CD4-positive, alpha-beta T cell (primary cell): ENCODE results near the gene SEPTIN3. TPM values are rescaled to one million over a fixed set of nuclear protein-coding genes. Genes with fewer than 3 reads are reported as not detected.

Experiments used
- ATAC-seq: fragments of 200-7000 bp; cut with Tn5 transposase; one replicate; pipeline ENCODE4 v1.10.0; 2022; ENCODE audit warnings: mild to moderate bottlenecking; ENCODE audit not compliant: poor library complexity
- CTCF ChIA-PET: fragments of 350-600 bp; sonication (Branson Sonifier 250); formaldehyde crosslinking; loops from one replicate; lab custom pipeline; 2021; ENCODE audit warnings: antibody characterized with exemption, inconsistent platforms; lab: Charles Lee
- POLR2A ChIA-PET: fragments of 350-600 bp; sonication (Branson Sonifier 250); formaldehyde crosslinking; loops from one replicate; lab custom pipeline; 2021; ENCODE audit warnings: antibody characterized with exemption, inconsistent platforms; lab: Charles Lee
- DNase-seq, 14 experiments: peaks; one replicate each; pipeline ENCODE4 v3.0.0-alpha.2; 2013 to 2020; ENCODE audit warnings: mixed read lengths in 2 of 14
- H3K27ac ChIP-seq, 2 donors: one replicate each; pipeline versions ENCODE4 v1.5.1 to v1.7.0; 2013; ENCODE audit warnings: low read length in 2 of 2, low read depth in 1 of 2, mild to moderate bottlenecking in 1 of 2
- H3K27me3 ChIP-seq, 2 experiments: 1 replicate in 1 of 2; 2 replicates in 1 of 2; pipeline versions ENCODE4 v1.6.1 to v1.7.0; 2013; ENCODE audit warnings: low read length in 2 of 2, control low read depth in 1 of 2, mild to moderate bottlenecking in 1 of 2, moderate library complexity in 1 of 2; ENCODE audit not compliant: insufficient read depth in 2 of 2, control insufficient read depth in 1 of 2
- H3K36me3 ChIP-seq: one replicate; pipeline ENCODE4 v1.6.1; 2013; ENCODE audit warnings: low read length, control low read depth; ENCODE audit not compliant: insufficient read depth
- H3K4me1 ChIP-seq: one replicate; pipeline ENCODE4 v1.6.1; 2013; ENCODE audit warnings: low read length, control low read depth; ENCODE audit not compliant: insufficient read depth
- H3K4me3 ChIP-seq: one replicate; pipeline ENCODE4 v1.5.1; 2013; ENCODE audit warnings: mild to moderate bottlenecking, low read length, moderate library complexity
- H3K9me3 ChIP-seq, 2 experiments: 1 replicate in 1 of 2; 2 replicates in 1 of 2; pipeline versions ENCODE4 v1.6.1 to v1.7.0; 2013; ENCODE audit warnings: low read length in 2 of 2, mild to moderate bottlenecking in 2 of 2, control low read depth in 1 of 2, moderate library complexity in 1 of 2; ENCODE audit not compliant: control insufficient read depth in 1 of 2, insufficient read depth in 1 of 2
- H3K27ac Mint-ChIP-seq: one replicate; pipeline ENCODE4 v1.8.0; 2020; ENCODE audit warnings: mixed read lengths
- H3K27me3 Mint-ChIP-seq: one replicate; pipeline ENCODE4 v1.8.0; 2021; ENCODE audit warnings: mixed read lengths
- H3K36me3 Mint-ChIP-seq: one replicate; pipeline ENCODE4 v1.8.0; 2021; ENCODE audit warnings: low read depth, mixed read lengths
- H3K4me1 Mint-ChIP-seq: one replicate; pipeline ENCODE4 v1.8.0; 2021; ENCODE audit warnings: low read depth, mixed read lengths
- H3K4me3 Mint-ChIP-seq: one replicate; pipeline ENCODE4 v1.8.0; 2020; ENCODE audit warnings: mild to moderate bottlenecking, mixed read lengths
- H3K9me3 Mint-ChIP-seq: one replicate; pipeline ENCODE4 v1.8.0; 2020; ENCODE audit warnings: mixed read lengths
- CTCF ChIP-seq: fragments of 200-600 bp; IDR thresholded peaks from one replicate; pipeline ENCODE4 v1.8.0; 2022; ENCODE audit warnings: antibody characterized with exemption, mild to moderate bottlenecking
- intact Hi-C, 2 experiments: fragments of 100-400 bp; cut with DNase I in 1 of 2; cut with micrococcal nuclease in 1 of 2; formaldehyde crosslinking; loops; one replicate each; pipeline versions ENCODE4 v1.15.1 to v1.9.0; 2023 to 2025; cut with DNase I, micrococcal nuclease
- total RNA-seq, 174 experiments: library from RNA in 2 of 174; stranded (reverse) in 2 of 174; gene quantifications; one replicate each; pipeline ENCODE4 v1.2.3 and lab custom pipeline; 2021 to 2026

The SEPTIN3 gene
- total RNA-seq, 2 experiments from 2014 or later: 0.20 to 0.22 TPM

GRCh38 chr22:41963453-41964111 is 5.7 kb upstream of the SEPTIN3 start:
- no peaks in the 10 kb centered on the region for H3K9me3 Mint-ChIP-seq
- H3K27me3 Mint-ChIP-seq: peaks cover 6% of the 10 kb centered on the region
- ATAC-seq (no peak), DNase-seq (no peak)
- H3K4me3 ChIP-seq: no peak overlapping the region
- no peak overlapping the region for H3K27ac Mint-ChIP-seq
- no peak overlapping the region for H3K4me3 Mint-ChIP-seq
- TF ChIP-seq CTCF: no peak
- intact Hi-C loops: loop anchor here (10.0 kb wide), 2 partner anchors 351 to 511 kb away; no protein-coding TSS in a partner anchor
- H3K36me3 ChIP-seq: no peaks in the 10 kb centered on the region
- H3K9me3 ChIP-seq: no peaks in the 10 kb centered on the region
- H3K36me3 Mint-ChIP-seq: no peaks in the 10 kb centered on the region
- no peak overlapping the region for H3K27ac ChIP-seq
- ChIA-PET CTCF (no interaction called here), POLR2A (interaction anchor here (0.6 kb wide), 1 partner anchor 94 kb away, joined by 3 read pairs; no protein-coding TSS in a partner anchor)
- H3K27me3 ChIP-seq: no peaks in the 10 kb centered on the region
- H3K4me1 ChIP-seq: peaks cover 2% of the 10 kb centered on the region
- no peaks in the 10 kb centered on the region for H3K4me1 Mint-ChIP-seq

- CTCF ChIA-PET: no interaction called here
- H3K27me3 ChIP-seq: no peaks in the 10 kb centered on the region
- no peak for TF ChIP-seq CTCF
- H3K4me1 ChIP-seq: peaks cover 2% of the 10 kb centered on the region
- intact Hi-C loops: loop anchor here (10.0 kb wide), 2 partner anchors 351 to 511 kb away; no protein-coding TSS in a partner anchor
- POLR2A ChIA-PET: interaction anchor here (0.6 kb wide), 1 partner anchor 93 kb away, joined by 3 read pairs; no protein-coding TSS in a partner anchor
- H3K36me3 Mint-ChIP-seq: no peaks in the 10 kb centered on the region
- H3K9me3 Mint-ChIP-seq: no peaks in the 10 kb centered on the region
- H3K36me3 ChIP-seq: no peaks in the 10 kb centered on the region
- DNase-seq (no peak), ATAC-seq (no peak)
- H3K9me3 ChIP-seq: no peaks in the 10 kb centered on the region
- no peak overlapping the region for H3K27ac Mint-ChIP-seq
- H3K4me1 Mint-ChIP-seq: no peaks in the 10 kb centered on the region
- no peak overlapping the region for H3K4me3 ChIP-seq
- H3K27me3 Mint-ChIP-seq: peaks cover 6% of the 10 kb centered on the region
- H3K27ac ChIP-seq: no peak overlapping the region
- no peak overlapping the region for H3K4me3 Mint-ChIP-seq
These were observed 5.1 kb upstream of the SEPTIN3 start for GRCh38 chr22:41964112-41964491.

GRCh38 chr22:41966225-41966606 is 3.0 kb upstream of the SEPTIN3 start:
- H3K27me3 Mint-ChIP-seq: peaks cover 6% of the 10 kb centered on the region
- no peaks in the 10 kb centered on the region for H3K4me1 Mint-ChIP-seq
- no peaks in the 10 kb centered on the region for H3K9me3 ChIP-seq
- no peaks in the 10 kb centered on the region for H3K4me1 ChIP-seq
- intact Hi-C loops: loop anchor here (1.0 to 10.0 kb wide), 5 partner anchors 349 to 509 kb away; no protein-coding TSS in a partner anchor
- no peak for TF ChIP-seq CTCF
- no peak overlapping the region for H3K27ac ChIP-seq
- ChIA-PET POLR2A (no interaction called here), CTCF (interaction anchor here (1.2 kb wide), 1 partner anchor 125 kb away, joined by 3 read pairs; no protein-coding TSS in a partner anchor)
- no peak overlapping the region for H3K4me3 Mint-ChIP-seq
- no peak overlapping the region for H3K4me3 ChIP-seq
- no peaks in the 10 kb centered on the region for H3K36me3 Mint-ChIP-seq
- H3K27me3 ChIP-seq: peaks cover 0 to 3% of the 10 kb centered on the region in 2 experiments
- no peaks in the 10 kb centered on the region for H3K36me3 ChIP-seq
- no peaks in the 10 kb centered on the region for H3K9me3 Mint-ChIP-seq
- ATAC-seq: no peak
- no peak overlapping the region for H3K27ac Mint-ChIP-seq
- no peak for DNase-seq
